GM18517 (cell line): Measurements from ENCODE around the gene FERMT3.
"Not testable (repeated sequence)": the region's sequence is repeated elsewhere in the genome, so short reads cannot be mapped to it uniquely, and the experiment has no call there.

Experiments
- ATAC-seq: cut with Tn5 transposase; IDR thresholded peaks from one replicate; pipeline ENCODE4 v1.9.1; 2021; ENCODE audit warnings: mild to moderate bottlenecking, moderate library complexity; ENCODE audit not compliant: unreplicated experiment

The FERMT3 gene

GRCh38 chr11:64233913-64234586 is 27.5 kb downstream of the FERMT3 start, which contains the start of gene VEGFB:
Gene VEGFB, plus strand, starts transcription at chr11:64234584. Its CDS starts 250 bp downstream, at chr11:64234834.
- no peak for ATAC-seq

- ATAC-seq: no peak
Observed at GRCh38 chr11:64234647-64235379, 28.3 kb downstream of the FERMT3 start.

- no peak for ATAC-seq
Observed at GRCh38 chr11:64235437-64236161, 29.1 kb downstream of the FERMT3 start.

GRCh38 chr11:64237484-64237951 is 31.0 kb downstream of the FERMT3 start:
- no peak for ATAC-seq

GRCh38 chr11:64238076-64238475 is 31.6 kb downstream of the FERMT3 start:
- ATAC-seq: no peak

- no peak for ATAC-seq
Observed at GRCh38 chr11:64238999-64239398, 32.5 kb downstream of the FERMT3 start.

- peak; percentile 18 for ATAC-seq
Observed at GRCh38 chr11:64239662-64240434, 33.3 kb downstream of the FERMT3 start.

GRCh38 chr11:64240435-64241240 is 34.1 kb downstream of the FERMT3 start, which contains the start of gene FKBP2:
Gene FKBP2, plus strand, starts transcription at chr11:64241095. Its CDS starts 1,293 bp downstream, at chr11:64242388.
- ATAC-seq: peak; percentile 47

- peak; percentile 53 for ATAC-seq
Observed at GRCh38 chr11:64241241-64241490, 34.6 kb downstream of the FERMT3 start.

GRCh38 chr11:64241491-64242374 is 35.2 kb downstream of the FERMT3 start:
- ATAC-seq: peak; percentile 4

- ATAC-seq: no peak
Observed at GRCh38 chr11:64243236-64243854, 36.8 kb downstream of the FERMT3 start.

GRCh38 chr11:64244107-64244506 is 37.6 kb downstream of the FERMT3 start:
- no peak for ATAC-seq

GRCh38 chr11:64244966-64245365 is 38.4 kb downstream of the FERMT3 start:
- ATAC-seq: no peak

- ATAC-seq: no peak
Observed at GRCh38 chr11:64245401-64245796, 38.9 kb downstream of the FERMT3 start.

- ATAC-seq: no peak
Observed at GRCh38 chr11:64245797-64246620, 39.5 kb downstream of the FERMT3 start.

- not testable (repeated sequence) for ATAC-seq
Observed at GRCh38 chr11:64246621-64246870, 40.0 kb downstream of the FERMT3 start.

- ATAC-seq: no peak
Observed at GRCh38 chr11:64246871-64247728, 40.6 kb downstream of the FERMT3 start, which contains the start of gene PPP1R14B. Gene PPP1R14B, minus strand, starts transcription at chr11:64246943. Its CDS starts 270 bp downstream, at chr11:64246673.
